PC-9 (cell line): Measurements from ENCODE around the gene PIGN. TPM values are rescaled to one million over a fixed set of nuclear protein-coding genes. Genes with fewer than 3 reads are reported as not detected.

Experiments used
- BruUV-seq: library from RNA; stranded (reverse); fragments of 400-500 nt; replicated peaks from 2 replicates; lab custom pipeline; 2021; lab: Mats Ljungman, UMichigan
- CTCF ChIA-PET: fragments of 300-600 bp; sonication (Branson Sonifier 250); formaldehyde crosslinking; loops from one replicate; lab custom pipeline; 2022; ENCODE audit warnings: antibody characterized with exemption; lab: Charles Lee
- POLR2A ChIA-PET: fragments of 300-600 bp; sonication (Branson Sonifier 250); formaldehyde crosslinking; loops from one replicate; lab custom pipeline; 2022; ENCODE audit warnings: antibody characterized with exemption; ENCODE audit not compliant: unreplicated experiment; lab: Charles Lee
- DNase-seq, 2 experiments: peaks; one replicate each; pipeline versions ENCODE4 v3.0.0 to v3.0.0-alpha.2; 2015 to 2022; ENCODE audit warnings: mixed read lengths in 1 of 2
- H2AFZ ChIP-seq: fragments of 200-600 bp; sonication (generic); 2 replicates; pipeline ENCODE4 v1.8.1; 2017; ENCODE audit warnings: antibody characterized with exemption
- H3F3A ChIP-seq: fragments of 200-600 bp; sonication (generic); 2 replicates; pipeline ENCODE4 v1.8.1; 2017; ENCODE audit warnings: antibody characterized with exemption, mild to moderate bottlenecking, low read depth; ENCODE audit not compliant: insufficient read depth
- H3K27ac ChIP-seq: fragments of 200-600 bp; sonication (generic); 2 replicates; pipeline ENCODE4 v1.6.1; 2016; ENCODE audit warnings: mixed run types
- H3K27me3 ChIP-seq: fragments of 200-600 bp; sonication (generic); 2 replicates; pipeline ENCODE4 v1.6.1; 2016; ENCODE audit warnings: low read depth, mixed run types; ENCODE audit not compliant: insufficient read depth
- H3K36me3 ChIP-seq: fragments of 200-600 bp; sonication (generic); 2 replicates; pipeline ENCODE4 v1.6.1; 2016; ENCODE audit warnings: low read depth, mixed run types
- H3K4me1 ChIP-seq: fragments of 200-600 bp; sonication (generic); replicated peaks from 2 replicates; pipeline ENCODE4 v1.6.1; 2016; ENCODE audit warnings: mixed run types; ENCODE audit not compliant: insufficient read depth
- H3K4me2 ChIP-seq: fragments of 200-600 bp; sonication (generic); 2 replicates; pipeline ENCODE4 v1.6.1; 2017; ENCODE audit warnings: mixed run types
- H3K4me3 ChIP-seq: fragments of 200-600 bp; sonication (generic); 2 replicates; pipeline ENCODE4 v1.6.1; 2016; ENCODE audit warnings: mixed run types
- H3K79me2 ChIP-seq: fragments of 200-600 bp; sonication (generic); 2 replicates; pipeline ENCODE4 v1.6.1; 2017; ENCODE audit warnings: low read depth, mixed run types
- H3K9me2 ChIP-seq: fragments of 200-600 bp; sonication (generic); 2 replicates; pipeline ENCODE4 v1.8.1; 2017; ENCODE audit warnings: mild to moderate bottlenecking; ENCODE audit not compliant: insufficient read depth
- H3K9me3 ChIP-seq: fragments of 200-600 bp; sonication (generic); 2 replicates; pipeline ENCODE4 v1.8.1; 2016; ENCODE audit warnings: low read depth; ENCODE audit not compliant: insufficient read depth
- H4K20me1 ChIP-seq: fragments of 200-600 bp; sonication (generic); 2 replicates; pipeline ENCODE4 v1.8.1; 2017; ENCODE audit not compliant: insufficient read depth
- EZH2 ChIP-seq: fragments of 200-600 bp; sonication (generic); IDR thresholded peaks from 2 replicates; pipeline ENCODE4 v1.8.0; 2017; ENCODE audit warnings: antibody characterized with exemption, low read depth
- intact Hi-C: fragments of 100-400 bp; cut with micrococcal nuclease; formaldehyde crosslinking; loops from one replicate; pipeline ENCODE4 v1.10.0; 2022; ENCODE audit not compliant: unreplicated experiment
- total RNA-seq: library from RNA; stranded (reverse); gene quantifications from 2 replicates; pipeline ENCODE4 v1.2.3, GENCODE V29; 2021
- TF ChIP-seq, protein P1 (sequence below): fragments of 200-600 bp; sonication (generic); conservative IDR thresholded peaks from 2 replicates; pipeline ENCODE4 v1.6.1; 2017; ENCODE audit warnings: mixed run types, antibody characterized with exemption, mild to moderate bottlenecking, moderate library complexity

Gene PIGN
- total RNA-seq, 1 experiment from 2014 or later = 20.3 TPM

DNA sequence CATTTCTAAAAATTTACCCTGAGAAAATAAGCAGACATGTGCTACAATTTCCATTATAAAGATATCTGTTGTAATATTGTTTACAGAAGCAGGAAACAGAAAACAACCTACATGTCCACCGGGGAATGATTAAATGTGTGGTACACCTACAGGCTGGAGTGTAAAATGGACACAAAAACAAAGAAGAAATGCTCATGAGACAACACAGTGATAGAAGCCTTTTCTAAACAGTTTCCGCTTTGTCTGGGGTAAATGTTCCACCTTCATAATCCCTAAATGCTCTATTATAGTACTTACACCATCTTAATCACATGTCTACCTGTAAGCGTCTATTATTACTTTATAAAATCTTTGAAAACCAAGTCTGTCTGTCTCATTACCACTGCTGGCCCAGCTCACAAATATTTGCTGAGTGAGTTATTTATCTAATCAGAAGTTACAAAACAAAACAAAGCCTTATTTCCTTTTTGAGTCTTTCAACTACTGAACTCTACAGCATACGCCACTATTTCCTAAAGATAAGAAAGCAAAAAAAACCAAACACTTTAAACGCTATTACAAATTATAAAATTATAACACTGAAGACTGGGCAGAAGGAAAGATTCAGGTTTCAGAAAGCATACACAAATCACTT, 95.3 kb downstream of the PIGN start:
- no peaks in the 10 kb centered on the region for H3K27me3 ChIP-seq
- no peak for DNase-seq
- ChIA-PET POLR2A (no interaction called here), CTCF (no interaction called here)
- no peak for TF ChIP-seq EZH2
- TF ChIP-seq, protein P1, sequence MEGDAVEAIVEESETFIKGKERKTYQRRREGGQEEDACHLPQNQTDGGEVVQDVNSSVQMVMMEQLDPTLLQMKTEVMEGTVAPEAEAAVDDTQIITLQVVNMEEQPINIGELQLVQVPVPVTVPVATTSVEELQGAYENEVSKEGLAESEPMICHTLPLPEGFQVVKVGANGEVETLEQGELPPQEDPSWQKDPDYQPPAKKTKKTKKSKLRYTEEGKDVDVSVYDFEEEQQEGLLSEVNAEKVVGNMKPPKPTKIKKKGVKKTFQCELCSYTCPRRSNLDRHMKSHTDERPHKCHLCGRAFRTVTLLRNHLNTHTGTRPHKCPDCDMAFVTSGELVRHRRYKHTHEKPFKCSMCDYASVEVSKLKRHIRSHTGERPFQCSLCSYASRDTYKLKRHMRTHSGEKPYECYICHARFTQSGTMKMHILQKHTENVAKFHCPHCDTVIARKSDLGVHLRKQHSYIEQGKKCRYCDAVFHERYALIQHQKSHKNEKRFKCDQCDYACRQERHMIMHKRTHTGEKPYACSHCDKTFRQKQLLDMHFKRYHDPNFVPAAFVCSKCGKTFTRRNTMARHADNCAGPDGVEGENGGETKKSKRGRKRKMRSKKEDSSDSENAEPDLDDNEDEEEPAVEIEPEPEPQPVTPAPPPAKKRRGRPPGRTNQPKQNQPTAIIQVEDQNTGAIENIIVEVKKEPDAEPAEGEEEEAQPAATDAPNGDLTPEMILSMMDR = no peak
- no peaks in the 10 kb centered on the region for H4K20me1 ChIP-seq
- H3F3A ChIP-seq = no peaks in the 10 kb centered on the region; the same call in 1 of the 2 replicates
- no peak overlapping the region for H3K4me3 ChIP-seq
- no peak overlapping the region for H3K27ac ChIP-seq
- no peak overlapping the region for H3K4me2 ChIP-seq
- no peaks in the 10 kb centered on the region for H3K4me1 ChIP-seq
- BruUV-seq = no TSS peak
- no peak overlapping the region for H2AFZ ChIP-seq
- no peaks in the 10 kb centered on the region for H3K36me3 ChIP-seq
- no peaks in the 10 kb centered on the region for H3K79me2 ChIP-seq
- H3K9me2 ChIP-seq = no peaks in the 10 kb centered on the region
- intact Hi-C loops = no loop called here
- H3K9me3 ChIP-seq = no peaks in the 10 kb centered on the region

DNA sequence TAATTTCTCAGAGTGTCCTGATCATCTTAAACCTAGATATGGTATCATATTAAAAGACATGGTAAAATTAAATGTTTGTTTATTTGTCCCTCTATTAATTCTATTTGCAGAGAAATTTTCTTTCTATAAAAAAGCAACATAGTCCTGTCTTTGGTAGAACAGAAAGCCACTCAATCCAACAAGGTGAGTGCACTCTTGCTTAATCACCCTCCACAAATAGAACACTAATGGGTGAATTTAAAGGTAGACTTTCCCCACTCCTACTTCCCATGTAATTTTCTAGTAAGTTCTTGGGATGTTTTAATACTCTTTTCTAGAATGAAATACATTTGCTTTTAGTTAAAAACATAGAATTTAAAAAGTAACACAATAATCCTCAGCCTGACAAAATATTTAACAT, 97.7 kb downstream of the PIGN start:
- Histone ChIP-seq H4K20me1 (no peaks in the 10 kb centered on the region), H3K9me2 (no peaks in the 10 kb centered on the region), H3K36me3 (no peaks in the 10 kb centered on the region; the same call in 1 of the 2 replicates), H3K4me1 (no peaks in the 10 kb centered on the region), H3K4me2 (no peak overlapping the region), H2AFZ (no peak overlapping the region), H3K27ac (no peak overlapping the region), H3K4me3 (no peak overlapping the region), H3K79me2 (no peaks in the 10 kb centered on the region), H3K27me3 (no peaks in the 10 kb centered on the region), H3K9me3 (no peaks in the 10 kb centered on the region), H3F3A (no peaks in the 10 kb centered on the region; the same call in 1 of the 2 replicates)
- no peak for TF ChIP-seq EZH2
- TF ChIP-seq, protein P1 = no peak
- BruUV-seq = no TSS peak
- CTCF ChIA-PET = no interaction called here
- POLR2A ChIA-PET = no interaction called here
- no peak for DNase-seq
- intact Hi-C loops = no loop called here

DNA sequence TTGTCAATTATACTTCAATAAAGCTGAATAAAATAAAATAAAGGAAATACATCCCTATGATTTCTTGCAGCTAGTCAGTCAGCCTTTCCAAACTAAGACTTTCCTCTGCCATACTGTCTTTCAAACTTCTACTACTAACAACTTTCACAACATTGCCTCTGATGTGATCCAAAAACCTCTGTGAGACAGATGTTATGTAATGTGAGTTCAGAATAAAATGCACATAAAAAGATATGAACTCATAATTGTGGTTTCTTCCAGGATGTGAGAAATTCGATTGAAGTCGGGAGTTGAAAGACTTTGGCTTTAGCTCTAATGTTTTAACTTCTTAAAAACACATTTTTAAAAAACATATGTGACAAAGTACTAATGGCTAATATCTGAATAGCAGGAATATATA, 98.7 kb downstream of the PIGN start:
- Histone ChIP-seq H3K27ac (no peak overlapping the region), H3K9me2 (no peaks in the 10 kb centered on the region), H3F3A (no peaks in the 10 kb centered on the region; the same call in 1 of the 2 replicates), H3K27me3 (no peaks in the 10 kb centered on the region), H3K36me3 (no peaks in the 10 kb centered on the region; the same call in 1 of the 2 replicates), H3K4me3 (no peak overlapping the region), H4K20me1 (no peaks in the 10 kb centered on the region), H3K79me2 (no peaks in the 10 kb centered on the region), H2AFZ (no peak overlapping the region), H3K9me3 (no peaks in the 10 kb centered on the region), H3K4me1 (no peaks in the 10 kb centered on the region), H3K4me2 (no peak overlapping the region)
- POLR2A ChIA-PET = no interaction called here
- BruUV-seq = no TSS peak
- no peak for TF ChIP-seq EZH2
- TF ChIP-seq, protein P1 = no peak
- intact Hi-C loops = no loop called here
- DNase-seq = no peak
- CTCF ChIA-PET = no interaction called here
